Upper lobe of left lung (tissue), 6 donors: ENCODE measurements around the gene ARV1. TPM values are rescaled to one million over a fixed set of nuclear protein-coding genes. Genes with fewer than 3 reads are reported as not detected.
"Not testable (repeated sequence)": the region's sequence is repeated elsewhere in the genome, so short reads cannot be mapped to it uniquely, and the experiment has no call there.

Source experiments
- ATAC-seq, 2 donors: fragments of 200-7000 bp; cut with Tn5 transposase; one replicate each; pipeline ENCODE4 v1.9.1; 2022; ENCODE audit warnings: mild to moderate bottlenecking in 2 of 2, moderate library complexity in 2 of 2; ENCODE audit not compliant: low FRiP score in 2 of 2
- DNase-seq, 2 donors: peaks; one replicate each; pipeline ENCODE4 v3.0.0-alpha.2; 2019 to 2020
- H3K27ac ChIP-seq, 4 donors: fragments of 200-600 bp; sonication (generic); one replicate each; pipeline ENCODE4 v1.5.1; 2016 to 2019
- H3K27me3 ChIP-seq, 4 donors: fragments of 200-600 bp; sonication (generic); one replicate each; pipeline ENCODE4 v1.5.1; 2017 to 2019
- H3K36me3 ChIP-seq, 4 donors: fragments of 200-600 bp; sonication (generic); one replicate each; pipeline ENCODE4 v1.5.1; 2016 to 2019
- H3K4me1 ChIP-seq, 4 donors: fragments of 200-600 bp; sonication (generic); one replicate each; pipeline ENCODE4 v1.5.1; 2018 to 2019
- H3K4me3 ChIP-seq, 4 donors: fragments of 200-600 bp; sonication (generic); one replicate each; pipeline ENCODE4 v1.5.1; 2017 to 2019; ENCODE audit warnings: mild to moderate bottlenecking in 2 of 4, moderate library complexity in 1 of 4
- H3K9me3 ChIP-seq, 4 donors: fragments of 200-600 bp; sonication (generic); one replicate each; pipeline ENCODE4 v1.5.1; 2018 to 2019
- CTCF ChIP-seq, 6 experiments: fragments of 450-650 bp in 4 of 6; fragments of 200-600 bp in 2 of 6; sonication (generic) in 2 of 6; IDR thresholded peaks; one replicate each; pipeline ENCODE4 v1.5.1; 2016 to 2019; ENCODE audit warnings: antibody characterized with exemption in 6 of 6
- EP300 ChIP-seq, 4 donors: sonication (generic); formaldehyde crosslinking; IDR thresholded peaks; one replicate each; pipeline ENCODE4 v1.5.1; 2017; ENCODE audit warnings: antibody characterized with exemption in 4 of 4, control low read depth in 2 of 4
- POLR2A ChIP-seq, 4 donors: fragments of 450-650 bp; IDR thresholded peaks; one replicate each; pipeline ENCODE4 v1.5.1; 2016 to 2017; ENCODE audit warnings: antibody characterized with exemption in 4 of 4, mild to moderate bottlenecking in 2 of 4
- POLR2AphosphoS5 ChIP-seq, 2 donors: sonication (generic); formaldehyde crosslinking; IDR thresholded peaks; one replicate each; pipeline ENCODE4 v1.5.1; 2017; ENCODE audit warnings: antibody characterized with exemption in 2 of 2
- WGBS, 2 donors: methylation state at CpG; one replicate each; pipeline ENCODE4 v1.1.5; 2017 to 2018; 5-methylcytosine and 5-hydroxymethylcytosine counted together
- total RNA-seq, 6 donors: library from RNA; depleted of rRNA in 4 of 6; stranded (reverse); fragments of >200 nt in 4 of 6; gene quantifications; one replicate each; pipeline versions ENCODE4 v1.1.0 to v1.2.1, GENCODE V29; 2016 to 2021
- donor health status: DM: no; HTN: no; CAD: no; lungs with moderate emphysema.
- donor health status: DM: no; HTN: yes; CAD: no; lungs with severe emphysema.

The ARV1 gene
- total RNA-seq, 6 donors from 2014 or later, result 2.3 to 25.2 (median 19.6) TPM

GRCh38 chr1:231046730-231047395 is 68.0 kb downstream of the ARV1 start:
- Histone ChIP-seq H3K27me3 (no peaks in the 10 kb centered on the region), H3K4me1 (peaks cover 0 to 10% (median 3%) of the 10 kb centered on the region in 4 donors), H3K9me3 (peaks cover 0 to 11% (median 3%) of the 10 kb centered on the region in 4 donors), H3K27ac (no peak overlapping the region), H3K4me3 (no peak overlapping the region), H3K36me3 (no peaks in the 10 kb centered on the region)
- 44 to 73% methylated on average over 2 of the region's 2 CpGs for WGBS, 2 donors
- DNase-seq (no peak), ATAC-seq (no peak)
- no peak for TF ChIP-seq CTCF (IDR thresholded peaks at IDR 0.05)
- no peak for TF ChIP-seq EP300 (IDR thresholded peaks at IDR 0.05)

- DNase-seq, H3K4me1 ChIP-seq, H3K4me3 ChIP-seq, ATAC-seq, H3K27ac ChIP-seq, H3K27me3 ChIP-seq, H3K36me3 ChIP-seq: not testable (repeated sequence)
- H3K9me3 ChIP-seq, result peaks cover 0 to 11% (median 3%) of the 10 kb centered on the region in 4 donors
Measured at GRCh38 chr1:231047529-231047928, 68.6 kb downstream of the ARV1 start.

- peaks cover 6 to 18% (median 11%) of the 10 kb centered on the region in 4 donors for H3K4me1 ChIP-seq
- 72 to 80% methylated on average over 9 of the region's 9 CpGs for WGBS, 2 donors
- ATAC-seq, DNase-seq, H3K27ac ChIP-seq, H3K36me3 ChIP-seq, H3K4me3 ChIP-seq, H3K27me3 ChIP-seq: not testable (repeated sequence)
- peaks cover 0 to 11% (median 3%) of the 10 kb centered on the region in 4 donors for H3K9me3 ChIP-seq
Measured at GRCh38 chr1:231048419-231048818, 69.5 kb downstream of the ARV1 start.

GRCh38 chr1:231049121-231049979 is 70.5 kb downstream of the ARV1 start:
- Histone ChIP-seq H3K36me3 (no peaks in the 10 kb centered on the region), H3K4me1 (peaks cover 14 to 27% (median 19%) of the 10 kb centered on the region in 4 donors), H3K27me3 (no peaks in the 10 kb centered on the region), H3K9me3 (peaks cover 0 to 7% (median 3%) of the 10 kb centered on the region in 4 donors), H3K27ac (no peak overlapping the region), H3K4me3 (no peak overlapping the region)
- ATAC-seq, result peak; percentile 58 to 74
- WGBS, 2 donors, result 39 to 52% methylated on average over 10 of the region's 10 CpGs
- peak in 1 of 2 donors; percentile 42 for DNase-seq
- TF ChIP-seq POLR2AphosphoS5 (IDR thresholded peaks at IDR 0.05), result peak; percentile 15 to 68
- TF ChIP-seq POLR2A (IDR thresholded peaks at IDR 0.05), result no peak
- peak in 1 of 4 donors; percentile 72 for TF ChIP-seq EP300 (IDR thresholded peaks at IDR 0.05)

Other genes with a start within 250 kb of the ARV1 start
- gene CAPN9, start 231.7 kb upstream of the ARV1 start, total RNA-seq, result 10 to 100 TPM in 5 of 6 donors, 1 to 10 TPM in 1; 8.0 to 29.0 (median 19.6) TPM
- 100 to 1,000 TPM in 5 of 6 donors, 10 to 100 TPM in 1; 51.3 to 241 (median 125) TPM for gene C1orf198, start 110.6 kb upstream of the ARV1 start, total RNA-seq
- 10 to 100 TPM; 18.6 to 41.9 (median 33.3) TPM for gene TTC13, start 233 bp upstream of the ARV1 start, total RNA-seq
- 10 to 100 TPM; 17.8 to 64.5 (median 39.3) TPM for gene FAM89A, start 61.2 kb downstream of the ARV1 start, total RNA-seq
- gene TRIM67, start 183.0 kb downstream of the ARV1 start, total RNA-seq, result under 1 TPM in 1 of 6 donors, not detected in 5; 0.03 TPM